HUES6 (cell line): ENCODE measurements around the gene SMIM20.

ENCODE experiments used
- H3K27ac ChIP-seq: 2 replicates; pipeline ENCODE4 v1.7.0; 2013; ENCODE audit warnings: low read depth, mild to moderate bottlenecking, low read length, inconsistent platforms
- H3K27me3 ChIP-seq: 2 replicates; pipeline ENCODE4 v1.6.1; 2013; ENCODE audit warnings: low read length; ENCODE audit not compliant: control insufficient read depth, insufficient read depth
- H3K36me3 ChIP-seq: 2 replicates; pipeline ENCODE4 v1.6.1; 2013; ENCODE audit warnings: low read length; ENCODE audit not compliant: control insufficient read depth, insufficient read depth
- H3K4me1 ChIP-seq: 2 replicates; pipeline ENCODE4 v1.6.1; 2013; ENCODE audit warnings: low read length; ENCODE audit not compliant: control insufficient read depth, insufficient read depth
- H3K4me3 ChIP-seq: 2 replicates; pipeline ENCODE4 v1.5.1; 2013; ENCODE audit warnings: low read depth, low read length
- H3K9ac ChIP-seq: one replicate; pipeline ENCODE4 v1.6.1; 2013; ENCODE audit warnings: mild to moderate bottlenecking, low read length
- H3K9me3 ChIP-seq: 2 replicates; pipeline ENCODE4 v1.6.1; 2013; ENCODE audit warnings: low read depth, low read length; ENCODE audit not compliant: control insufficient read depth, insufficient read depth

Gene SMIM20

GRCh38 chr4:25977397-25978170 is 63.6 kb downstream of the SMIM20 start:
- Histone ChIP-seq H3K4me1 (peaks cover 9% of the 10 kb centered on the region), H3K36me3 (no peaks in the 10 kb centered on the region), H3K27me3 (no peaks in the 10 kb centered on the region), H3K4me3 (no peak overlapping the region), H3K9me3 (peaks cover 4% of the 10 kb centered on the region; the same call in 1 of the 2 replicates), H3K27ac (no peak overlapping the region), H3K9ac (no peak overlapping the region)

- no peaks in the 10 kb centered on the region for H3K27me3 ChIP-seq
- H3K9me3 ChIP-seq, result peaks cover 4% of the 10 kb centered on the region; the same call in 1 of the 2 replicates
- peaks cover 9% of the 10 kb centered on the region for H3K4me1 ChIP-seq
- no peak overlapping the region for H3K9ac ChIP-seq
- H3K36me3 ChIP-seq, result no peaks in the 10 kb centered on the region
- H3K4me3 ChIP-seq, result no peak overlapping the region
- no peak overlapping the region for H3K27ac ChIP-seq
Observed at GRCh38 chr4:25978327-25978726, 64.3 kb downstream of the SMIM20 start.
